ENCODE data around the gene MEGF8.

DNA sequence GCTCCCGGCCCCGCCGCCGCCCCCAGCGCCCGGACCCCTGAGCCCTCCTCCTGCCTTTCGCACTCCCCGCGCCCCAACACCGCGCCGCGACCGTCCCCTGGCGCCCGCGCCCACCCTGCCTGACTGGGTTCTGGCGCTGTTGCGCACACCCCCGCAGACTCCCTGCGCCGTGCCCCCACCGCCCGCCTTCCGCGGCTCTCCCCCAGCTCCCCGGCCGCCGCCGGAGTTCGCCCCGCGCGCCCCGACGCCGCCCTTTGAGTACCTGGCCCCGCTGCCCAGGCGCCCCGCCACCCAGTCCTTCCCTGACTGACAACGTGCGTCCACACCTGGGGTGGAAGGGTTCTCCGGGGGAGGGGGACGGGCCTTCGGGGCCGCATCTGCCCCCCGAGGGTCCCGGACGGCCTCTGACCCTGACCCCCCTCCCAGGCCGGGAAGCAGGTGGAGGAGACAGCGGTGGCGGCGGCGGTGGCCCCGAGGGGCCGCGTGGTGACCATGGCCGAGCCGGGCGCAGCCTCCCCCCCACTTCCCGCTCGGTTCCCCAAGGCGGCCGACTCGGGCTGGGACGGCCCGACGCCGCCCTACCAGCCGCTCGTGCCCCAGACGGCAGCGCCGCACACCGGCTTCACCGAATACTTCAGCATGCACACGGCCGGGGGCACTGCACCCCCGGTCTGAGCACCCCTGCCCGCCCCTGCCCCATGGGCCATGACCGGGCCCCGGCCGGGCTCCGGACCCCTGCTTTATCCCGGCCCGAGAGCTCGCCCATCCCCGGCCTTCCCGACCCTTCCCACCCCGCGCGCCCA, 1.4 kb upstream of the MEGF8 start:
- TF ChIP-seq, protein P1, sequence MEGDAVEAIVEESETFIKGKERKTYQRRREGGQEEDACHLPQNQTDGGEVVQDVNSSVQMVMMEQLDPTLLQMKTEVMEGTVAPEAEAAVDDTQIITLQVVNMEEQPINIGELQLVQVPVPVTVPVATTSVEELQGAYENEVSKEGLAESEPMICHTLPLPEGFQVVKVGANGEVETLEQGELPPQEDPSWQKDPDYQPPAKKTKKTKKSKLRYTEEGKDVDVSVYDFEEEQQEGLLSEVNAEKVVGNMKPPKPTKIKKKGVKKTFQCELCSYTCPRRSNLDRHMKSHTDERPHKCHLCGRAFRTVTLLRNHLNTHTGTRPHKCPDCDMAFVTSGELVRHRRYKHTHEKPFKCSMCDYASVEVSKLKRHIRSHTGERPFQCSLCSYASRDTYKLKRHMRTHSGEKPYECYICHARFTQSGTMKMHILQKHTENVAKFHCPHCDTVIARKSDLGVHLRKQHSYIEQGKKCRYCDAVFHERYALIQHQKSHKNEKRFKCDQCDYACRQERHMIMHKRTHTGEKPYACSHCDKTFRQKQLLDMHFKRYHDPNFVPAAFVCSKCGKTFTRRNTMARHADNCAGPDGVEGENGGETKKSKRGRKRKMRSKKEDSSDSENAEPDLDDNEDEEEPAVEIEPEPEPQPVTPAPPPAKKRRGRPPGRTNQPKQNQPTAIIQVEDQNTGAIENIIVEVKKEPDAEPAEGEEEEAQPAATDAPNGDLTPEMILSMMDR (IDR thresholded peaks at IDR 0.05; ENCODE audit: low read depth, low read length, missing input control): no peak
- TF ChIP-seq, protein P2, sequence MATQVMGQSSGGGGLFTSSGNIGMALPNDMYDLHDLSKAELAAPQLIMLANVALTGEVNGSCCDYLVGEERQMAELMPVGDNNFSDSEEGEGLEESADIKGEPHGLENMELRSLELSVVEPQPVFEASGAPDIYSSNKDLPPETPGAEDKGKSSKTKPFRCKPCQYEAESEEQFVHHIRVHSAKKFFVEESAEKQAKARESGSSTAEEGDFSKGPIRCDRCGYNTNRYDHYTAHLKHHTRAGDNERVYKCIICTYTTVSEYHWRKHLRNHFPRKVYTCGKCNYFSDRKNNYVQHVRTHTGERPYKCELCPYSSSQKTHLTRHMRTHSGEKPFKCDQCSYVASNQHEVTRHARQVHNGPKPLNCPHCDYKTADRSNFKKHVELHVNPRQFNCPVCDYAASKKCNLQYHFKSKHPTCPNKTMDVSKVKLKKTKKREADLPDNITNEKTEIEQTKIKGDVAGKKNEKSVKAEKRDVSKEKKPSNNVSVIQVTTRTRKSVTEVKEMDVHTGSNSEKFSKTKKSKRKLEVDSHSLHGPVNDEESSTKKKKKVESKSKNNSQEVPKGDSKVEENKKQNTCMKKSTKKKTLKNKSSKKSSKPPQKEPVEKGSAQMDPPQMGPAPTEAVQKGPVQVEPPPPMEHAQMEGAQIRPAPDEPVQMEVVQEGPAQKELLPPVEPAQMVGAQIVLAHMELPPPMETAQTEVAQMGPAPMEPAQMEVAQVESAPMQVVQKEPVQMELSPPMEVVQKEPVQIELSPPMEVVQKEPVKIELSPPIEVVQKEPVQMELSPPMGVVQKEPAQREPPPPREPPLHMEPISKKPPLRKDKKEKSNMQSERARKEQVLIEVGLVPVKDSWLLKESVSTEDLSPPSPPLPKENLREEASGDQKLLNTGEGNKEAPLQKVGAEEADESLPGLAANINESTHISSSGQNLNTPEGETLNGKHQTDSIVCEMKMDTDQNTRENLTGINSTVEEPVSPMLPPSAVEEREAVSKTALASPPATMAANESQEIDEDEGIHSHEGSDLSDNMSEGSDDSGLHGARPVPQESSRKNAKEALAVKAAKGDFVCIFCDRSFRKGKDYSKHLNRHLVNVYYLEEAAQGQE (IDR thresholded peaks at IDR 0.05): no peak
- TF ChIP-seq, protein P3, sequence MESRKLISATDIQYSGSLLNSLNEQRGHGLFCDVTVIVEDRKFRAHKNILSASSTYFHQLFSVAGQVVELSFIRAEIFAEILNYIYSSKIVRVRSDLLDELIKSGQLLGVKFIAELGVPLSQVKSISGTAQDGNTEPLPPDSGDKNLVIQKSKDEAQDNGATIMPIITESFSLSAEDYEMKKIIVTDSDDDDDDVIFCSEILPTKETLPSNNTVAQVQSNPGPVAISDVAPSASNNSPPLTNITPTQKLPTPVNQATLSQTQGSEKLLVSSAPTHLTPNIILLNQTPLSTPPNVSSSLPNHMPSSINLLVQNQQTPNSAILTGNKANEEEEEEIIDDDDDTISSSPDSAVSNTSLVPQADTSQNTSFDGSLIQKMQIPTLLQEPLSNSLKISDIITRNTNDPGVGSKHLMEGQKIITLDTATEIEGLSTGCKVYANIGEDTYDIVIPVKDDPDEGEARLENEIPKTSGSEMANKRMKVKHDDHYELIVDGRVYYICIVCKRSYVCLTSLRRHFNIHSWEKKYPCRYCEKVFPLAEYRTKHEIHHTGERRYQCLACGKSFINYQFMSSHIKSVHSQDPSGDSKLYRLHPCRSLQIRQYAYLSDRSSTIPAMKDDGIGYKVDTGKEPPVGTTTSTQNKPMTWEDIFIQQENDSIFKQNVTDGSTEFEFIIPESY (IDR thresholded peaks at IDR 0.05): no peak
- TF ChIP-seq EGR1 (IDR thresholded peaks at IDR 0.05; ENCODE audit: low read depth in 2 of 2) (no peak), HNF4G (IDR thresholded peaks at IDR 0.05) (no peak), SP1 (IDR thresholded peaks at IDR 0.05) (no peak)

Data from liver (tissue), 3 donors.